ENCODE data around the gene UBQLN1. TPM values are rescaled to one million over a fixed set of nuclear protein-coding genes. Genes with fewer than 3 reads are reported as not detected.

Gene UBQLN1
- total RNA-seq, 4 donors from 2014 or later, result 111 to 159 (median 123) TPM

DNA sequence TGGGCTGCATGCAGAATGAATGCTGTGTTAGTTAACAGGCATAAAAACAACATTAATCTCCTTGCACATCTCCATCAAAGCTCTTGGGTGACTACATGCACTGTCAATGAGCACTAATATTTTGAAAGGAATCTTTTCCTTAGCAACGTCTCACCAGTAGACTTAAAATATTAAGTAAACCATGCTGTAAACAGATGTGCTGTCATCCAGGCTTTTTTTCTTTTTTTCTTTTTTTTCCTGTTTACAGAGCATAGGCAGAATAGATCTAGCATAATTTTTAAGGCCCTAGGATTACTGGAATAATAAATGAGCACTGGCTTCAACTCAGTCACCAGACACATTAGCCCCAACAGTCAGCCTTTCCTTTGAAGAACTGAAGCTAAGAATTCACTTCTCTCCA lies 36.3 kb downstream of the UBQLN1 start:
- no peaks in the 10 kb centered on the region for H3K4me1 ChIP-seq
- H3K36me3 ChIP-seq, result peaks cover 0 to 9% of the 10 kb centered on the region in 2 donors
- intact Hi-C loops (cut with DNase I), result no loop called here
- H3K9me3 ChIP-seq, result no peaks in the 10 kb centered on the region
- no peak overlapping the region for H3K4me3 ChIP-seq (replicated peaks in 1 of 3)
- no peak for DNase-seq
- no peaks in the 10 kb centered on the region for H3K27me3 ChIP-seq
- 70 to 76% methylated on average over 1 of the region's 1 CpG for WGBS, 2 donors
- TF ChIP-seq, protein P1, sequence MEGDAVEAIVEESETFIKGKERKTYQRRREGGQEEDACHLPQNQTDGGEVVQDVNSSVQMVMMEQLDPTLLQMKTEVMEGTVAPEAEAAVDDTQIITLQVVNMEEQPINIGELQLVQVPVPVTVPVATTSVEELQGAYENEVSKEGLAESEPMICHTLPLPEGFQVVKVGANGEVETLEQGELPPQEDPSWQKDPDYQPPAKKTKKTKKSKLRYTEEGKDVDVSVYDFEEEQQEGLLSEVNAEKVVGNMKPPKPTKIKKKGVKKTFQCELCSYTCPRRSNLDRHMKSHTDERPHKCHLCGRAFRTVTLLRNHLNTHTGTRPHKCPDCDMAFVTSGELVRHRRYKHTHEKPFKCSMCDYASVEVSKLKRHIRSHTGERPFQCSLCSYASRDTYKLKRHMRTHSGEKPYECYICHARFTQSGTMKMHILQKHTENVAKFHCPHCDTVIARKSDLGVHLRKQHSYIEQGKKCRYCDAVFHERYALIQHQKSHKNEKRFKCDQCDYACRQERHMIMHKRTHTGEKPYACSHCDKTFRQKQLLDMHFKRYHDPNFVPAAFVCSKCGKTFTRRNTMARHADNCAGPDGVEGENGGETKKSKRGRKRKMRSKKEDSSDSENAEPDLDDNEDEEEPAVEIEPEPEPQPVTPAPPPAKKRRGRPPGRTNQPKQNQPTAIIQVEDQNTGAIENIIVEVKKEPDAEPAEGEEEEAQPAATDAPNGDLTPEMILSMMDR (IDR thresholded peaks at IDR 0.05), result no peak
- no peak for TF ChIP-seq POLR2A (IDR thresholded peaks at IDR 0.05)
- H3K27ac ChIP-seq, result no peak overlapping the region

DNA sequence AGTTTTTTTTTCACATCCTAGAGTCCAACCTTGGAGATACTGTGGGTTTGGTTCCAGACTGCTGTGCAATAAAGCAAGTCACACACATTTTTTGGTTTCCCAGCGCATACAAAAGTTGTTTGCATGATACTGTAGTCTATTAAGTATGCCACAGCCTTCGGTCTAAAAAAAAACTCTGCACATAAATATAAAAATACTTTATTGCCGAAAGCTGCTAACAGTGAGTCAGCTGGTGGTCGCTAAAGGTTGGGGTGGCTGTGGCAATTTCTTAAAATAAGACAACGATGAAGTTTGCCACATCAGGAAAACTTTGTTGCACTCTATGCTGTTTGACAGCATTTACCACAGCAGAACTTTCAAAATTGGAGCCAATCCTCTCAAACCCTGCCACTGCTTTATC lies 37.4 kb downstream of the UBQLN1 start:
- peaks cover 0 to 9% of the 10 kb centered on the region in 2 donors for H3K36me3 ChIP-seq
- DNase-seq, result no peak
- no peak for TF ChIP-seq POLR2A (IDR thresholded peaks at IDR 0.05)
- TF ChIP-seq, protein P1 (IDR thresholded peaks at IDR 0.05), result no peak
- H3K9me3 ChIP-seq, result no peaks in the 10 kb centered on the region
- 94 to 95% methylated on average over 5 of the region's 5 CpGs for WGBS, 2 donors
- no peak overlapping the region for H3K4me3 ChIP-seq (replicated peaks in 1 of 3)
- no peak overlapping the region for H3K27ac ChIP-seq
- H3K27me3 ChIP-seq, result no peaks in the 10 kb centered on the region
- intact Hi-C loops (cut with DNase I), result no loop called here
- peaks cover 0 to 7% of the 10 kb centered on the region in 2 donors for H3K4me1 ChIP-seq

DNA sequence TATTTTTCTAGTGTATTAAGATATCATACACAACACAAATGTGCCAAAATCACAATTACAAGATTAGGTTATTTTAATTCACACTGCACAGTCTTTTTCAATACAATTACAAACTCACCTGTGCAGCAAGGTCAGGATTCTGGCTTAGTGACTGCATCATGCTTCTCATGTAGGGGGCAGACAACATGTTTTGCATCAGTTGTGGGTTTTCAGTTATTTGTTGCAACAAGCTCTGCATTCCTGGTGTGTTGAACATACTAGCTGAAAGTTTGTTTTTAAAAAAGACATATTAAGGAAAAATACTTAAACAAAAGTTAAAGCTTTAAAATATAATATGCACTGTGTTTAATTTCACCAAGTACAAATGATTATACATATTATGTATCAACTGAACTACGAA lies 38.7 kb downstream of the UBQLN1 start:
- no peaks in the 10 kb centered on the region for H3K9me3 ChIP-seq
- no peak overlapping the region for H3K27ac ChIP-seq
- H3K36me3 ChIP-seq, result peaks cover 3 to 9% of the 10 kb centered on the region in 2 donors
- intact Hi-C loops (cut with DNase I), result no loop called here
- DNase-seq, result no peak
- 97 to 98% methylated on average over 1 of the region's 1 CpG for whole genome bisulfite sequencing, 2 donors
- H3K4me3 ChIP-seq (replicated peaks in 1 of 3), result no peak overlapping the region
- no peaks in the 10 kb centered on the region for H3K27me3 ChIP-seq
- peaks cover 0 to 7% of the 10 kb centered on the region in 2 donors for H3K4me1 ChIP-seq
- TF ChIP-seq, protein P1 (IDR thresholded peaks at IDR 0.05), result no peak
- no peak for TF ChIP-seq POLR2A (IDR thresholded peaks at IDR 0.05)

- Histone ChIP-seq H3K36me3 (peaks cover 32 to 38% of the 10 kb centered on the region in 2 donors), H3K4me3 (replicated peaks in 1 of 3) (no peak overlapping the region), H3K27ac (no peak overlapping the region), H3K4me1 (peaks cover 0 to 7% of the 10 kb centered on the region in 2 donors), H3K27me3 (no peaks in the 10 kb centered on the region), H3K9me3 (no peaks in the 10 kb centered on the region)
- intact Hi-C loops (cut with DNase I), result no loop called here
- DNase-seq, result no peak
- TF ChIP-seq, protein P1 (IDR thresholded peaks at IDR 0.05), result no peak
- TF ChIP-seq POLR2A (IDR thresholded peaks at IDR 0.05), result no peak
- WGBS, 2 donors, result 62 to 70% methylated on average over 5 of the region's 5 CpGs
Observed at GRCh38 chr9:83665580-83666200, 42.1 kb downstream of the UBQLN1 start.

- no peak for DNase-seq
- Histone ChIP-seq H3K4me1 (peaks cover 0 to 7% of the 10 kb centered on the region in 2 donors), H3K9me3 (no peaks in the 10 kb centered on the region), H3K4me3 (replicated peaks in 1 of 3) (no peak overlapping the region), H3K27me3 (no peaks in the 10 kb centered on the region), H3K36me3 (peaks cover 45 to 48% of the 10 kb centered on the region in 2 donors), H3K27ac (no peak overlapping the region)
- no peak for TF ChIP-seq POLR2A (IDR thresholded peaks at IDR 0.05)
- TF ChIP-seq, protein P1 (IDR thresholded peaks at IDR 0.05), result no peak
- WGBS, 2 donors, result 98 to 99% methylated on average over 3 of the region's 3 CpGs
- intact Hi-C loops (cut with DNase I), result no loop called here
Observed at GRCh38 chr9:83662933-83663332, 44.8 kb downstream of the UBQLN1 start.
